Bronchus fibroblast of lung (primary cell): ENCODE results near the gene PLXNB1. TPM values are rescaled to one million over a fixed set of nuclear protein-coding genes. Genes with fewer than 3 reads are reported as not detected.

ENCODE experiments used
- total RNA-seq: library from RNA; depleted of rRNA; stranded (reverse); fragments of >200 nt; gene quantifications from 2 replicates; pipeline ENCODE4 v1.2.3, GENCODE V29; 2015

PLXNB1 gene, protein sequence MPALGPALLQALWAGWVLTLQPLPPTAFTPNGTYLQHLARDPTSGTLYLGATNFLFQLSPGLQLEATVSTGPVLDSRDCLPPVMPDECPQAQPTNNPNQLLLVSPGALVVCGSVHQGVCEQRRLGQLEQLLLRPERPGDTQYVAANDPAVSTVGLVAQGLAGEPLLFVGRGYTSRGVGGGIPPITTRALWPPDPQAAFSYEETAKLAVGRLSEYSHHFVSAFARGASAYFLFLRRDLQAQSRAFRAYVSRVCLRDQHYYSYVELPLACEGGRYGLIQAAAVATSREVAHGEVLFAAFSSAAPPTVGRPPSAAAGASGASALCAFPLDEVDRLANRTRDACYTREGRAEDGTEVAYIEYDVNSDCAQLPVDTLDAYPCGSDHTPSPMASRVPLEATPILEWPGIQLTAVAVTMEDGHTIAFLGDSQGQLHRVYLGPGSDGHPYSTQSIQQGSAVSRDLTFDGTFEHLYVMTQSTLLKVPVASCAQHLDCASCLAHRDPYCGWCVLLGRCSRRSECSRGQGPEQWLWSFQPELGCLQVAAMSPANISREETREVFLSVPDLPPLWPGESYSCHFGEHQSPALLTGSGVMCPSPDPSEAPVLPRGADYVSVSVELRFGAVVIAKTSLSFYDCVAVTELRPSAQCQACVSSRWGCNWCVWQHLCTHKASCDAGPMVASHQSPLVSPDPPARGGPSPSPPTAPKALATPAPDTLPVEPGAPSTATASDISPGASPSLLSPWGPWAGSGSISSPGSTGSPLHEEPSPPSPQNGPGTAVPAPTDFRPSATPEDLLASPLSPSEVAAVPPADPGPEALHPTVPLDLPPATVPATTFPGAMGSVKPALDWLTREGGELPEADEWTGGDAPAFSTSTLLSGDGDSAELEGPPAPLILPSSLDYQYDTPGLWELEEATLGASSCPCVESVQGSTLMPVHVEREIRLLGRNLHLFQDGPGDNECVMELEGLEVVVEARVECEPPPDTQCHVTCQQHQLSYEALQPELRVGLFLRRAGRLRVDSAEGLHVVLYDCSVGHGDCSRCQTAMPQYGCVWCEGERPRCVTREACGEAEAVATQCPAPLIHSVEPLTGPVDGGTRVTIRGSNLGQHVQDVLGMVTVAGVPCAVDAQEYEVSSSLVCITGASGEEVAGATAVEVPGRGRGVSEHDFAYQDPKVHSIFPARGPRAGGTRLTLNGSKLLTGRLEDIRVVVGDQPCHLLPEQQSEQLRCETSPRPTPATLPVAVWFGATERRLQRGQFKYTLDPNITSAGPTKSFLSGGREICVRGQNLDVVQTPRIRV (N-terminal part only)
- total RNA-seq = 23.3 and 32.1 TPM in 2 replicates

DNA sequence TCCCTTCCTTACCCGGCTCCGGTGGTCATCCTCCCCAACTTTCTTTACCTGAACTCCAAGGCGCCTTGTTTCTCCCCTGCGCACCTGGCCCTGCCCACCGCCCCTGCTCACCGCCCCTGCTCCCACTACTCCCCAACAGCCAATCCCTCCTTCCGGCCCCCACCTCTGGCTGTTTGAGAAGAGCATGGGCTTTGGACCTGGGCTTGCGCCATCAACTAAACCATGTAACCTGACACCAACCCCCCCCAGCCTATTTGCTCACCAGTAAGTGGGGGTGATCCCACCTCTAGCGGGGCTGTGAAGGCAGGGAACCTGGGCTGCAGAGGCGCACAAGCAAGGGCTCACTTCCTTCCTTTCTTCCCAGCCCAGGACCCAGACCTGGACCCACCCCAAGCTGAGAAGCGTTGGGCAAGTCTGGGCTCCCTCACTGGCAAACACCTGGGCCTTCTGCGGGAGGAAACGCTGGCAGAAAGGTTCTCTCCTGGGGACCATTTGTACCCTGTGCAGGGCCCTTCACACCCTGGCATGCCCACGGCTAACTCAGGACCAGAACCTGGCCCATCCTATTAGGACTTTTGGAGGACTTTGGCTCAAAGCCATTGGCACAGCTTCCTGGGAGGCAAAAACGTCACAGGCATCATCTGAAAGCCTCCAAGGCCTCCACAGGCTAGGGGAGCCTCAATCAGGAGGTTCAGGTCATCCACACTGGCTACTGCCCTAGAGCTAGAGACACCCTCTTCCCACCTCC, at the start of gene PLXNB1:
Gene PLXNB1, minus strand, starts transcription at position 127 of the 748 bp plus-strand sequence. CDS start 5,475 bp downstream, outside the sequence.

DNA sequence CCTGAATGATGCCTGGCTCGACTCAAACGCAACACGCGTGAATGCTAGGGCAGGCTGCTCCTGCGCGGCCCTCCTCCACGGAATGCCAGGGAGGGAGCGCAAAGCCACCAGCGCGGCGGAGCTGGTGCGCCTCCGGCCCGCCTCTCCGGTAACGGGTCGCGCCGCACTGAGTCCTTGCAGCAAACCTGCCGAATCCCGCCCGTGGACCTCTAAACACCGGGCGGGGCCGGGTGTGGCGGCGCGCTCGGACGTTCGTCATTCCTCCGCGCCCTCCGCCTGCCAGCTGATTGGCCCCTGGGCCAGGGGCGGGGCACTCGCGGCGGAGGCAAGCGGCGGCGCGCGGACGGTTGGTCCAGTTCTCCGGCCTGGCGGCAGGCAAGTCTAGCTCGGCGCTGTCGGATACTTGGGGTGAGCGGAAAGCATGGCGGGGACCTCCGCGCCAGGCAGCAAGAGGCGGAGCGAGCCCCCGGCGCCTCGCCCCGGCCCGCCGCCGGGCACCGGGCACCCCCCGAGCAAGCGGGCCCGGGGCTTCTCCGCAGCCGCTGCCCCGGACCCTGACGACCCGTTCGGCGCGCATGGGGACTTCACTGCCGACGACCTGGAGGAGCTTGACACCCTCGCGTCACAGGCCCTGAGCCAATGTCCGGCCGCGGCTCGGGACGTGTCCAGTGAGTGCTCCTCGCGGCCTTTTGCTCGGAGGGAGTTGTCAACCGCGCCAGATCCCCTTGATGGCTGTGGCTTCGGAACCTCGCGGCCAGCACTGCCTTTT, 16.7 kb upstream of the PLXNB1 start, which contains the start of gene ATRIP:
Gene ATRIP, plus strand, starts transcription at position 313 of the 769 bp plus-strand sequence. Its CDS starts 109 bp downstream, at position 422.

DNA sequence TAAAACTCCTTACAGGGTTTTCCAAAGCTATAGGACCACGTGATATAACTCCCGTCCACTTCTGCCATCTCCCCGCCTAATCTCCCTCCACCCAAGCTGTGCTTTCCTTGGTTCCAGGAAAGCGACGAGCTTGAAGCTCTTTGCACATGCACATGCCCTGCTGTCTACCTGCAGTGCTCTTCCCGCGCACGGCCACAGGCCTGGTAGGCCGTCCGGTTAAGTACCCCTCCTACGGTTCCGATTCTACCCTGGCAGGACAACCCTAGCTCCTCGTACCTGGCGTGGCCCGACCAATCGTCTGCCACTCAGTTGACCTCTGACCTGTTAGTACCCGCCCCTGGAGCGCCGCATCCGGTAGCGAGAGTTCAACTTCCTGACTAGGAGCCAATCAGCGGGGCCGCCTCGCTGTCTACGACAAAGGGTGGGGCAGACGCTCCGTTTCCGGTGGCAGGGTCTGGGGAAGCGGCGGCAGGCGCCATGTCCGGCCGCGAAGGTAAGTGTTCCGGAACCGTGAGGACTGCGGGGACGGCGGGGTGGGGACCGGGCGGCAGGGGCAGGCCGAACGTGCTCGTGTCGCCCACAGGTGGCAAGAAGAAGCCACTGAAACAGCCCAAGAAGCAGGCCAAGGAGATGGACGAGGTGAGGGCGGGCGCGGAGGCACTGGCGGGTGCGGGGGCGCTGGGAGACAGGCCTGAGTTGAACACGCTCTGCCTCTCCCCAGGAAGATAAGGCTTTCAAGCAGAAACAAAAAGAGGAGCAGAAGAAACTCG, 10.1 kb upstream of the PLXNB1 start, which contains the start of the genes CCDC51 and TMA7:
Gene CCDC51, minus strand, starts transcription at position 300 of the 770 bp plus-strand sequence. CDS start 4,991 bp downstream, outside the sequence.
Gene TMA7, plus strand, starts transcription at position 438 of the 770 bp plus-strand sequence. Its CDS starts 40 bp downstream, at position 478.

DNA sequence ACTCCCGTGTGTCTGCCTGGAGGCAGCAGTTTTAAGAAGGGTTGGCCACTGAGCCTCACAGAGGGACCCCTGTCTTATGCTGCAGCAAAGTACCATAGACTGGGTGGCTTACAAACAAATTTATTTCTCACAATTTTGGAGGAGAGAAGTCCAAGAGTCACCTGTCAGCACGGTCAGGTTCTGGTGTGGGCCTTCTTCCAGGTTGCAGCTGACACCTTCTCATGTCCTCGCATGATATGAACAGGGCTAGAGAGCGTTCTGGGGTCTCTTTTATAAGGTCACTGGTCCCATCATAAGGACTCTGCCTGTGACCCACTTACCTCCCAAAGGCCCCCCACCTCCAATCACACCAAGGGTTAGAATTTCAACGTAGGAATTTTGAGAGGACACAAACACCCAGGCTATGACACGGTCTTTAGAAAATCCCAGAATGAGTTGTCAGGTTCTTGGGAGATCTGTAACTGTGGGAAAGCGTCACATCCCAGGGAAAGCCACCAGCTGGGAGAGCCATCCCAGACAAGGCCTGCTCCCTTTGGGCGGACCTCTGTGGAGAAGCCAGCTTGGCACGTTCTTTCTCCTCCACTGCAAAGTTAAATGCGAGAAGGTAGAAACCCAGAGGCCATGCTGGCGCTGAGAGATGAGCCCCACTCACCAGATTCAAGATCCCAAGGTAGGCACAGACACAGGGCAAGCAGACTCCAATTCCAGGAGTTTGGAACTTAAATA, 58.1 kb downstream of the PLXNB1 start, which contains the start of gene FBXW12:
Gene FBXW12, plus strand, starts transcription at position 569 of the 726 bp plus-strand sequence. CDS start 549 bp downstream, outside the sequence.

Other genes with a start within 250 kb of the PLXNB1 start
- 10.4 and 16.5 TPM in 2 replicates for gene CDC25A, start 241.7 kb downstream of the PLXNB1 start, total RNA-seq
- not detected in 2 replicates for gene CAMP, start 206.6 kb downstream of the PLXNB1 start, total RNA-seq
- gene ZNF589, start 189.0 kb downstream of the PLXNB1 start, total RNA-seq = 1.8 TPM in 2 replicates
- gene NME6, start 128.7 kb downstream of the PLXNB1 start, total RNA-seq = 24.9 and 28.1 TPM in 2 replicates
- not detected in 2 replicates for gene SPINK8, start 96.4 kb downstream of the PLXNB1 start, total RNA-seq
- not detected in 2 replicates for gene FBXW12, start 57.9 kb downstream of the PLXNB1 start, total RNA-seq
- gene CCDC51, start 10.0 kb upstream of the PLXNB1 start, total RNA-seq = 17.0 and 18.9 TPM in 2 replicates
- 317 and 443 TPM in 2 replicates for gene TMA7, start 10.2 kb upstream of the PLXNB1 start, total RNA-seq
- gene ATRIP, start 16.7 kb upstream of the PLXNB1 start, total RNA-seq = 8.1 and 9.4 TPM in 2 replicates
- gene SHISA5, start 74.1 kb upstream of the PLXNB1 start, total RNA-seq = 157 and 171 TPM in 2 replicates
- 8.9 and 12.3 TPM in 2 replicates for gene PFKFB4, start 126.7 kb upstream of the PLXNB1 start, total RNA-seq
- 1.7 and 1.9 TPM in 2 replicates for gene UCN2, start 133.7 kb upstream of the PLXNB1 start, total RNA-seq
- 22.1 and 29.3 TPM in 2 replicates for gene COL7A1, start 165.2 kb upstream of the PLXNB1 start, total RNA-seq
- gene UQCRC1, start 179.6 kb upstream of the PLXNB1 start, total RNA-seq = 311 and 400 TPM in 2 replicates
- not detected in 2 replicates for gene TMEM89, start 191.7 kb upstream of the PLXNB1 start, total RNA-seq
- 27.2 and 35.1 TPM in 2 replicates for gene SLC26A6, start 205.4 kb upstream of the PLXNB1 start, total RNA-seq
- gene CELSR3, start 232.8 kb upstream of the PLXNB1 start, total RNA-seq = 1.3 and 2.7 TPM in 2 replicates